Erythroblast (primary cell): ENCODE data around the gene ZNF503.

Experiments used
- GATA1 ChIP-seq: IDR thresholded peaks from 2 replicates; pipeline ENCODE4 v1.6.1; 2011; ENCODE audit warnings: low read depth, mild to moderate bottlenecking, control low read depth, low read length, moderate library complexity
- POLR2A ChIP-seq: IDR thresholded peaks from 2 replicates; pipeline ENCODE4 v1.6.1; 2011; ENCODE audit warnings: mild to moderate bottlenecking, low read length

- TF ChIP-seq POLR2A (no peak), GATA1 (no peak)
Measured at GRCh38 chr10:75379212-75379724, 22.3 kb downstream of the ZNF503 start.
